ENCODE measurements around the gene CYP4F3. TPM values are rescaled to one million over a fixed set of nuclear protein-coding genes. Genes with fewer than 3 reads are reported as not detected.

Gene CYP4F3
- total RNA-seq, 1 experiment from 2014 or later: not detected

GRCh38 chr19:15652559-15653278 is 12.0 kb downstream of the CYP4F3 start:
- Mint-ChIP-seq H3K4me1 (no peaks in the 10 kb centered on the region), H3K9me3 (peaks cover 94 to 96% of the 10 kb centered on the region in 2 experiments), H3K27me3 (ENCODE audit: low read depth) (no peaks in the 10 kb centered on the region; the same call in 1 of the 2 replicates), H3K36me3 (ENCODE audit: insufficient read depth in 1 of 3, low read depth in 3 of 3) (peaks cover 4 to 42% (median 13%) of the 10 kb centered on the region in 3 experiments; a peak in 6 of 7 replicates), H3K4me3 (no peak overlapping the region), H3K27ac (no peak overlapping the region)
- no peak overlapping the region for H3K18ac ChIP-seq (ENCODE audit: insufficient read length, low read depth, low read length)
- H3K4me2 ChIP-seq (ENCODE audit: insufficient read depth, insufficient read length, low read length): no peak overlapping the region
- H3K14ac ChIP-seq (ENCODE audit: insufficient read depth, low read length): no peak overlapping the region
- H3K27ac ChIP-seq (ENCODE audit: insufficient read length, low read depth, low read length): no peak overlapping the region
- H2AFZ ChIP-seq (ENCODE audit: low read length): no peak overlapping the region
- no peak overlapping the region for H2BK15ac ChIP-seq (ENCODE audit: low read depth, low read length)
- no peaks in the 10 kb centered on the region for H4K20me1 ChIP-seq (ENCODE audit: control insufficient read depth, insufficient read depth, insufficient read length)
- H3K56ac ChIP-seq (ENCODE audit: insufficient read length, low read depth, low read length): no peak overlapping the region
- H4K91ac ChIP-seq (ENCODE audit: insufficient read length, low read depth, low read length): no peak overlapping the region
- no peak for TF ChIP-seq CTCF (conservative IDR thresholded peaks at IDR 0.05)
- H2BK20ac ChIP-seq (ENCODE audit: low read depth, low read length, poor library complexity, severe bottlenecking): no peak overlapping the region
- H2BK12ac ChIP-seq (ENCODE audit: insufficient read length, low read depth, low read length): no peak overlapping the region
- H3K79me1 ChIP-seq (ENCODE audit: insufficient read depth, low read depth, low read length, poor library complexity, severe bottlenecking): no peaks in the 10 kb centered on the region
- no CpG with 5 or more reads among the region's 8 CpGs for WGBS (ENCODE audit: extremely low coverage, insufficient read length, low lambda C conversion rate)
- H3K9ac ChIP-seq (ENCODE audit: extremely low read depth, insufficient read length, low read length): no peak overlapping the region
- H2AK5ac ChIP-seq (ENCODE audit: insufficient read length, low read length): no peak overlapping the region
- no peak overlapping the region for H2BK5ac ChIP-seq (ENCODE audit: insufficient read length, low read length)
- no peaks in the 10 kb centered on the region for H3K23me2 ChIP-seq (ENCODE audit: insufficient read length, low read depth, low read length, poor library complexity, severe bottlenecking)
- H3K4ac ChIP-seq (ENCODE audit: low read depth, low read length): no peak overlapping the region
- H2BK120ac ChIP-seq (ENCODE audit: low read depth, low read length, poor library complexity, severe bottlenecking): no peak overlapping the region
- H4K8ac ChIP-seq (replicated peaks; ENCODE audit: insufficient read length, low read depth, low read length): no peak overlapping the region
- H4K5ac ChIP-seq (ENCODE audit: insufficient read length, low read depth, low read length): no peak overlapping the region
- H3K4me1 ChIP-seq (ENCODE audit: insufficient read depth, low read length): no peaks in the 10 kb centered on the region
- H3K27me3 ChIP-seq (ENCODE audit: insufficient read depth, low read length): no peaks in the 10 kb centered on the region
- no peaks in the 10 kb centered on the region for H3K79me2 ChIP-seq (ENCODE audit: insufficient read depth, low read length)
- H3K23ac ChIP-seq (ENCODE audit: insufficient read length, low read depth, low read length): no peak overlapping the region
- H3T11ph ChIP-seq (ENCODE audit: low read length): no peak overlapping the region
- H3K9me3 ChIP-seq (ENCODE audit: control insufficient read depth, low read depth, low read length): peaks cover 86% of the 10 kb centered on the region
- DNase-seq: no peak

Data from H9 (cell line).